GM12878 (cell line): ENCODE results near the gene CDH4. TPM values are rescaled to one million over a fixed set of nuclear protein-coding genes. Genes with fewer than 3 reads are reported as not detected.

Experiments
- ATAC-seq: fragments of 200-7000 bp; cut with Tn5 transposase; 3 replicates; pipeline ENCODE4 v1.9.1; 2020; ENCODE audit warnings: mild to moderate bottlenecking, moderate library complexity
- BruUV-seq: library from RNA; stranded (reverse); fragments of 400-500 nt; replicated peaks from 2 replicates; lab custom pipeline; 2021; lab: Mats Ljungman, UMichigan
- CTCF ChIA-PET: fragments of 300-600 bp; sonication (Branson Sonifier 250); formaldehyde crosslinking; extraction: SDS; loops from one replicate; lab custom pipeline; 2021; ENCODE audit warnings: inconsistent platforms; lab: Yijun Ruan, JAX
- POLR2A ChIA-PET: fragments of 350-600 bp; formaldehyde crosslinking; extraction: SDS; loops from one replicate; lab custom pipeline; 2021; ENCODE audit warnings: inconsistent platforms; lab: Charles Lee
- RAD21 ChIA-PET: fragments of 300-600 bp; sonication (Branson Sonifier 250); formaldehyde crosslinking; loops from one replicate; lab custom pipeline; 2023; ENCODE audit warnings: antibody characterized with exemption; ENCODE audit not compliant: unreplicated experiment; lab: Charles Lee
- SMC1A ChIA-PET: fragments of 300-600 bp; sonication (Branson Sonifier 250); formaldehyde crosslinking; loops from one replicate; lab custom pipeline; 2023; ENCODE audit not compliant: unreplicated experiment, uncharacterized antibody; lab: Charles Lee
- DNase-seq: peaks from one replicate; pipeline ENCODE4 v3.0.0-alpha.2; 2011; ENCODE audit warnings: low read depth, low spot score
- FAIRE-seq: peaks from 3 replicates; lab custom pipeline; 2011; peaks lifted over from hg19 to GRCh38; lab: Jason Lieb, UNC
- H2AFZ ChIP-seq: 2 replicates; pipeline ENCODE4 v1.6.0; 2011; ENCODE audit warnings: low read depth, low read length, control low read depth; ENCODE audit not compliant: control insufficient read depth
- H3K27ac ChIP-seq: 2 replicates; pipeline ENCODE4 v1.5.1; 2011; ENCODE audit warnings: control low read depth; ENCODE audit not compliant: control insufficient read depth, insufficient read depth
- H3K27me3 ChIP-seq, 2 experiments: replicated peaks in 1 of 2; 2 replicates each; pipeline versions ENCODE4 v1.6.0 to v1.6.1; 2011; ENCODE audit warnings: low read length in 1 of 2; ENCODE audit not compliant: control insufficient read depth in 2 of 2, insufficient read depth in 2 of 2
- H3K36me3 ChIP-seq, 2 experiments: 2 replicates each; pipeline ENCODE4 v1.5.1; 2011; ENCODE audit warnings: low read length in 1 of 2; ENCODE audit not compliant: control insufficient read depth in 2 of 2, insufficient read depth in 2 of 2
- H3K4me1 ChIP-seq: 2 replicates; pipeline ENCODE4 v1.6.1; 2011; ENCODE audit warnings: mild to moderate bottlenecking, low read length, moderate library complexity, mixed read lengths; ENCODE audit not compliant: control insufficient read depth, insufficient read depth
- H3K4me2 ChIP-seq: 2 replicates; pipeline ENCODE4 v1.6.0; 2011; ENCODE audit warnings: control low read depth; ENCODE audit not compliant: control insufficient read depth, insufficient read depth
- H3K4me3 ChIP-seq: fragments of 200-600 bp; sonication (generic); 2 replicates; pipeline ENCODE4 v1.5.1; 2016
- H3K79me2 ChIP-seq: 2 replicates; pipeline ENCODE4 v1.6.0; 2011; ENCODE audit warnings: low read length; ENCODE audit not compliant: control insufficient read depth, insufficient read depth
- H3K9ac ChIP-seq: 2 replicates; pipeline ENCODE4 v1.8.0; 2011; ENCODE audit warnings: low read length, control low read depth, mixed read lengths; ENCODE audit not compliant: control insufficient read depth, insufficient read depth
- H3K9me3 ChIP-seq: replicated peaks from 3 replicates; pipeline ENCODE4 v1.5.1; 2011; ENCODE audit warnings: mild to moderate bottlenecking, low read length; ENCODE audit not compliant: control insufficient read depth, insufficient read depth
- H4K20me1 ChIP-seq: 2 replicates; pipeline ENCODE4 v1.6.0; 2011; ENCODE audit not compliant: control insufficient read depth, insufficient read depth
- CHD4 ChIP-seq: fragments of 200-600 bp; sonication (generic); IDR thresholded peaks from 2 replicates; pipeline ENCODE4 v1.6.1; 2016; ENCODE audit warnings: mild to moderate bottlenecking
- EED ChIP-seq: sonication (generic); IDR thresholded peaks from 2 replicates; pipeline ENCODE4 v1.6.1; 2016; ENCODE audit warnings: antibody characterized with exemption, low read depth
- IKZF2 ChIP-seq, 2 experiments: fragments of 450-650 bp; IDR thresholded peaks; 2 replicates each; pipeline ENCODE4 v1.6.1; 2017; ENCODE audit warnings: mild to moderate bottlenecking in 2 of 2, moderate library complexity in 2 of 2
- IRF4 ChIP-seq: IDR thresholded peaks from 2 replicates; pipeline ENCODE4 v1.6.1; 2011; ENCODE audit warnings: low read depth, low read length
- KAT2A ChIP-seq: conservative IDR thresholded peaks from 2 replicates; pipeline ENCODE4 v1.6.1; 2011; ENCODE audit warnings: low read depth, low read length; ENCODE audit not compliant: control insufficient read depth
- RUNX3 ChIP-seq: IDR thresholded peaks from 2 replicates; pipeline ENCODE4 v1.6.1; 2012; ENCODE audit warnings: low read length, inconsistent platforms
- STAT3 ChIP-seq: IDR thresholded peaks from 2 replicates; pipeline ENCODE4 v1.6.1; 2011; ENCODE audit warnings: low read depth, low read length, improper control_type of control experiment
- TARDBP ChIP-seq: IDR thresholded peaks from 2 replicates; pipeline ENCODE4 v1.6.1; 2016; ENCODE audit warnings: borderline replicate concordance
- TCF3 ChIP-seq: IDR thresholded peaks from 2 replicates; pipeline ENCODE4 v1.6.1; 2012; ENCODE audit warnings: low read depth, mild to moderate bottlenecking, low read length, borderline replicate concordance; ENCODE audit not compliant: insufficient read depth
- ZNF217 ChIP-seq: fragments of 450-650 bp; IDR thresholded peaks from 2 replicates; pipeline ENCODE4 v1.6.1; 2017; ENCODE audit warnings: antibody characterized with exemption, mild to moderate bottlenecking
- ZNF384 ChIP-seq: IDR thresholded peaks from 2 replicates; pipeline ENCODE4 v1.6.1; 2012; ENCODE audit warnings: low read depth, mild to moderate bottlenecking, low read length, improper control_type of control experiment, borderline replicate concordance
- WGBS: methylation state at CpG from one replicate; pipeline ENCODE4 v1.1.6; 2016; ENCODE audit warnings: low lambda C conversion rate; ENCODE audit not compliant: insufficient replicate concordance, insufficient coverage; ENCODE audit errors: missing lambda C conversion rate; 5-methylcytosine and 5-hydroxymethylcytosine counted together
- in situ Hi-C: fragments of 300-500 bp; cut with MboI; formaldehyde crosslinking; loops from 9 replicates; pipeline ENCODE4 v1.14.3; 2018; ENCODE audit warnings: mixed read lengths
- intact Hi-C: fragments of 100-400 bp; cut with micrococcal nuclease; formaldehyde crosslinking; loops from one replicate; pipeline ENCODE4 v1.14.2; 2022; ENCODE audit not compliant: unreplicated experiment
- polyA plus RNA-seq, 11 experiments: library from polyadenylated mRNA; depleted of rRNA in 4 of 11; unstranded in 6 of 11; stranded (reverse) in 5 of 11; fragments of >200 nt; fragmentation: Nextera tagmentation in 4 of 11; fragmentation: Illumina TruSeq in 1 of 11; extraction: Ambion mirVana in 4 of 11; extraction: Trizol in 1 of 11; gene quantifications; 1 replicate in 1 of 11; 2 replicates in 10 of 11; pipeline versions ENCODE4 v1.2.1 to v1.2.3, GENCODE V29; 2011 to 2016; ENCODE audit warnings: inconsistent platforms in 2 of 11, missing spikeins in 2 of 11, low read depth in 1 of 11
- total RNA-seq, 4 experiments: library from RNA; depleted of rRNA in 3 of 4; stranded (reverse); fragments of >200 nt in 3 of 4; fragmentation: Illumina TruSeq in 1 of 4; extraction: Trizol in 1 of 4; gene quantifications; 2 replicates each; pipeline versions ENCODE4 v1.2.1 to v1.2.3, GENCODE V29; 2013 to 2021
- TF ChIP-seq, protein P1 (sequence below), 3 experiments: IDR thresholded peaks in 2 of 3; conservative IDR thresholded peaks in 1 of 3; 2 replicates each; pipeline ENCODE4 v1.5.1; 2011; ENCODE audit warnings: low read depth in 3 of 3, low read length in 3 of 3, mild to moderate bottlenecking in 3 of 3, control low read depth in 2 of 3, moderate library complexity in 2 of 3, inconsistent platforms in 1 of 3, mixed read lengths in 1 of 3; ENCODE audit not compliant: control insufficient read depth in 2 of 3, insufficient read depth in 1 of 3; ENCODE audit errors: extremely low read depth in 1 of 3
- TF ChIP-seq, protein P2 (sequence below): fragments of 450-650 bp; IDR thresholded peaks from 2 replicates; pipeline ENCODE4 v1.6.1; 2017; ENCODE audit warnings: mild to moderate bottlenecking
- TF ChIP-seq, protein P3 (sequence below): fragments of 450-650 bp; formaldehyde crosslinking; IDR thresholded peaks from 2 replicates; pipeline ENCODE4 v1.4.0; 2022; ENCODE audit warnings: mild to moderate bottlenecking, moderate library complexity
- TF ChIP-seq, protein P4 (sequence below): IDR thresholded peaks from 2 replicates; pipeline ENCODE4 v1.6.1; 2011; ENCODE audit warnings: low read depth, mild to moderate bottlenecking, low read length, moderate library complexity, borderline replicate concordance; ENCODE audit errors: extremely low read depth

Gene CDH4
- total and polyA plus RNA-seq, 10 of the 15 experiments (the other 5 are each of a cell fraction or from before 2014, with no cell fraction given), result not detected

DNA sequence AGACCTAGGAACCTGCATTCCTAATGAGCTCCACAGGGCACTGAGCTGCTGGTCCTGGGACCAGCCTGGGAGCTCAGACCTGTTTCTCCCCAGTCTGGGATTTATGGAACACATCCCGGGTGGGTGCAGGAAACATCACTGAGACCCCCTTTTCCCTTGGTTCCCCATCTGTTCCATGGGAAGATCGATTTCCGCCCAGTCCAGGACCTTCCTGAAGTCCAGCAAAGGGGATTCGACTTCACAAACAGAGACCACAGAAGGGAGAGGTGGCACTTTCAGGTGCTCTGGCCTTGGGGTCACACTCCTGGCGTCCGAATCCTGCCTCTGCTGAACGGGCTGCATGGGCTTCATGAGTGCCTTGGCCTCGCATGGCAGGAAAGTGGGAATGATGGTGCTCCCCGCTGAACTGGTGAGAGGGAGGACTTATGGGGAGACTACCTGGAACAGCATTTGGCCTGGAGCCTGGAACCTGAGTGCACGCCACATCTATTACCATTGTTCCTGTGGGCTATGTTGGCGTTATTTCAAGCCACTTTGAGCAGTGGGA, 517.3 kb downstream of the CDH4 start:
- Histone ChIP-seq H3K27me3 (no peaks in the 10 kb centered on the region; a peak in 1 of 4 replicates), H3K79me2 (no peaks in the 10 kb centered on the region), H3K4me1 (no peaks in the 10 kb centered on the region), H4K20me1 (no peaks in the 10 kb centered on the region), H3K9ac (no peak overlapping the region), H3K4me2 (no peak overlapping the region), H2AFZ (no peak overlapping the region), H3K4me3 (no peak overlapping the region), H3K36me3 (no peaks in the 10 kb centered on the region), H3K9me3 (no peaks in the 10 kb centered on the region), H3K27ac (no peak overlapping the region)
- in situ Hi-C loops, result no loop called here
- POLR2A ChIA-PET, result no interaction called here
- no TSS peak for BruUV-seq
- 25% methylated on average over 11 of the region's 11 CpGs for WGBS
- RAD21 ChIA-PET, result no interaction called here
- CTCF ChIA-PET, result no interaction called here
- intact Hi-C loops, result no loop called here
- FAIRE-seq, result no peak
- SMC1A ChIA-PET, result no interaction called here
- no peak for ATAC-seq
- DNase-seq, result no peak
- no peak for TF ChIP-seq RUNX3
- TF ChIP-seq ZNF217, result no peak
- TF ChIP-seq EED, result no peak
- TF ChIP-seq, protein P1, sequence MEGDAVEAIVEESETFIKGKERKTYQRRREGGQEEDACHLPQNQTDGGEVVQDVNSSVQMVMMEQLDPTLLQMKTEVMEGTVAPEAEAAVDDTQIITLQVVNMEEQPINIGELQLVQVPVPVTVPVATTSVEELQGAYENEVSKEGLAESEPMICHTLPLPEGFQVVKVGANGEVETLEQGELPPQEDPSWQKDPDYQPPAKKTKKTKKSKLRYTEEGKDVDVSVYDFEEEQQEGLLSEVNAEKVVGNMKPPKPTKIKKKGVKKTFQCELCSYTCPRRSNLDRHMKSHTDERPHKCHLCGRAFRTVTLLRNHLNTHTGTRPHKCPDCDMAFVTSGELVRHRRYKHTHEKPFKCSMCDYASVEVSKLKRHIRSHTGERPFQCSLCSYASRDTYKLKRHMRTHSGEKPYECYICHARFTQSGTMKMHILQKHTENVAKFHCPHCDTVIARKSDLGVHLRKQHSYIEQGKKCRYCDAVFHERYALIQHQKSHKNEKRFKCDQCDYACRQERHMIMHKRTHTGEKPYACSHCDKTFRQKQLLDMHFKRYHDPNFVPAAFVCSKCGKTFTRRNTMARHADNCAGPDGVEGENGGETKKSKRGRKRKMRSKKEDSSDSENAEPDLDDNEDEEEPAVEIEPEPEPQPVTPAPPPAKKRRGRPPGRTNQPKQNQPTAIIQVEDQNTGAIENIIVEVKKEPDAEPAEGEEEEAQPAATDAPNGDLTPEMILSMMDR (IDR thresholded peaks at IDR 0.05 in 2 of 3, conservative IDR thresholded peaks at IDR 0.05 in 1 of 3; ENCODE audit: control insufficient read depth in 2 of 3, extremely low read depth in 1 of 3, insufficient read depth in 1 of 3, low read depth in 3 of 3, low read length in 3 of 3), result no peak
- no peak for TF ChIP-seq ZNF384
- no peak for TF ChIP-seq CHD4
- TF ChIP-seq, protein P2, sequence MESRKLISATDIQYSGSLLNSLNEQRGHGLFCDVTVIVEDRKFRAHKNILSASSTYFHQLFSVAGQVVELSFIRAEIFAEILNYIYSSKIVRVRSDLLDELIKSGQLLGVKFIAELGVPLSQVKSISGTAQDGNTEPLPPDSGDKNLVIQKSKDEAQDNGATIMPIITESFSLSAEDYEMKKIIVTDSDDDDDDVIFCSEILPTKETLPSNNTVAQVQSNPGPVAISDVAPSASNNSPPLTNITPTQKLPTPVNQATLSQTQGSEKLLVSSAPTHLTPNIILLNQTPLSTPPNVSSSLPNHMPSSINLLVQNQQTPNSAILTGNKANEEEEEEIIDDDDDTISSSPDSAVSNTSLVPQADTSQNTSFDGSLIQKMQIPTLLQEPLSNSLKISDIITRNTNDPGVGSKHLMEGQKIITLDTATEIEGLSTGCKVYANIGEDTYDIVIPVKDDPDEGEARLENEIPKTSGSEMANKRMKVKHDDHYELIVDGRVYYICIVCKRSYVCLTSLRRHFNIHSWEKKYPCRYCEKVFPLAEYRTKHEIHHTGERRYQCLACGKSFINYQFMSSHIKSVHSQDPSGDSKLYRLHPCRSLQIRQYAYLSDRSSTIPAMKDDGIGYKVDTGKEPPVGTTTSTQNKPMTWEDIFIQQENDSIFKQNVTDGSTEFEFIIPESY, result no peak
- no peak for TF ChIP-seq IRF4
- no peak for TF ChIP-seq KAT2A
- TF ChIP-seq, protein P3, sequence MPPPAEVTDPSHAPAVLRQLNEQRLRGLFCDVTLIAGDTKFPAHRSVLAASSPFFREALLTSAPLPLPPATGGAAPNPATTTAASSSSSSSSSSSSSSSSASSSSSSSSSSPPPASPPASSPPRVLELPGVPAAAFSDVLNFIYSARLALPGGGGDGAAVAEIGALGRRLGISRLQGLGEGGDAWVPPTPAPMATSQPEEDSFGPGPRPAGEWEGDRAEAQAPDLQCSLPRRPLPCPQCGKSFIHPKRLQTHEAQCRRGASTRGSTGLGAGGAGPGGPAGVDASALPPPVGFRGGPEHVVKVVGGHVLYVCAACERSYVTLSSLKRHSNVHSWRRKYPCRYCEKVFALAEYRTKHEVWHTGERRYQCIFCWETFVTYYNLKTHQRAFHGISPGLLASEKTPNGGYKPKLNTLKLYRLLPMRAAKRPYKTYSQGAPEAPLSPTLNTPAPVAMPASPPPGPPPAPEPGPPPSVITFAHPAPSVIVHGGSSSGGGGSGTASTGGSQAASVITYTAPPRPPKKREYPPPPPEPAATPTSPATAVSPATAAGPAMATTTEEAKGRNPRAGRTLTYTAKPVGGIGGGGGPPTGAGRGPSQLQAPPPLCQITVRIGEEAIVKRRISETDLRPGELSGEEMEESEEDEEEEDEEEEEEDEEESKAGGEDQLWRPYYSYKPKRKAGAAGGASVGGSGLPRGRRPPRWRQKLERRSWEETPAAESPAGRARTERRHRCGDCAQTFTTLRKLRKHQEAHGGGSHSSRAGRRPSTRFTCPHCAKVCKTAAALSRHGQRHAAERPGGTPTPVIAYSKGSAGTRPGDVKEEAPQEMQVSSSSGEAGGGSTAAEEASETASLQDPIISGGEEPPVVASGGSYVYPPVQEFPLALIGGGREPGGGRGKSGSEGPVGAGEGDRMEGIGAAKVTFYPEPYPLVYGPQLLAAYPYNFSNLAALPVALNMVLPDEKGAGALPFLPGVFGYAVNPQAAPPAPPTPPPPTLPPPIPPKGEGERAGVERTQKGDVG (CRISPR knock-in tag), result no peak
- no peak for TF ChIP-seq IKZF2 (IDR thresholded peaks at IDR 0.05)
- TF ChIP-seq TARDBP, result no peak
- TF ChIP-seq, protein P4, sequence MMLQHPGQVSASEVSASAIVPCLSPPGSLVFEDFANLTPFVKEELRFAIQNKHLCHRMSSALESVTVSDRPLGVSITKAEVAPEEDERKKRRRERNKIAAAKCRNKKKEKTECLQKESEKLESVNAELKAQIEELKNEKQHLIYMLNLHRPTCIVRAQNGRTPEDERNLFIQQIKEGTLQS, result no peak
- TF ChIP-seq TCF3, result no peak
- no peak for TF ChIP-seq STAT3
